ENCODE measurements around the gene ITGA11. TPM values are rescaled to one million over a fixed set of nuclear protein-coding genes. Genes with fewer than 3 reads are reported as not detected.

ITGA11 gene
- total and polyA plus RNA-seq, 2 experiments from 2014 or later, result 0.03 to 0.40 TPM

GRCh38 chr15:68298336-68298735 is 133.6 kb downstream of the ITGA11 start:
- H3K27me3 ChIP-seq (ENCODE audit: insufficient read depth), result no peaks in the 10 kb centered on the region
- H3K4me1 ChIP-seq (ENCODE audit: insufficient read depth), result peaks cover 9% of the 10 kb centered on the region
- H3K9me2 ChIP-seq (ENCODE audit: insufficient read depth), result no peaks in the 10 kb centered on the region
- ATAC-seq (no peak), DNase-seq (ENCODE audit: low spot score) (no peak)
- peaks cover 23% of the 10 kb centered on the region for H3K79me2 ChIP-seq (replicated peaks; ENCODE audit: insufficient read depth)
- no peaks in the 10 kb centered on the region for H3K27me3 Mint-ChIP-seq (ENCODE audit: insufficient read depth, low read depth, poor library complexity)
- H3F3A ChIP-seq (replicated peaks; ENCODE audit: low read depth), result 0 out of 2 replicates have a peak, but pooled peaks cover 3% of the 10 kb centered on the region
- no peaks in the 10 kb centered on the region; the same call in 2 of the 3 replicates for H3K36me3 Mint-ChIP-seq (ENCODE audit: low read depth)
- H4K20me1 ChIP-seq (replicated peaks; ENCODE audit: insufficient read depth), result peaks cover 5% of the 10 kb centered on the region
- peaks cover 14% of the 10 kb centered on the region for H3K4me1 Mint-ChIP-seq
- no peaks in the 10 kb centered on the region for H3K36me3 ChIP-seq (ENCODE audit: insufficient read depth)
- no peak overlapping the region for H3K27ac Mint-ChIP-seq
- no peaks in the 10 kb centered on the region for H3K9me3 Mint-ChIP-seq
- no peak overlapping the region for H3K27ac ChIP-seq (ENCODE audit: low read depth)
- no peak overlapping the region for H3K4me2 ChIP-seq
- H3K4me3 ChIP-seq, result no peak overlapping the region
- TF ChIP-seq EZH2 (IDR thresholded peaks at IDR 0.05; ENCODE audit: low read depth, unreplicated experiment), result no peak
- TF ChIP-seq REST (IDR thresholded peaks at IDR 0.05; ENCODE audit: unreplicated experiment), result no peak
- no peak for TF ChIP-seq ZNF331 (CRISPR knock-in tag; IDR thresholded peaks at IDR 0.05; ENCODE audit: low read depth)
- TF ChIP-seq ZNF114 (CRISPR knock-in tag; IDR thresholded peaks at IDR 0.05), result no peak
- no peak for TF ChIP-seq POLR2AphosphoS5 (IDR thresholded peaks at IDR 0.05; ENCODE audit: low read depth)
- no peak for TF ChIP-seq NANOG (IDR thresholded peaks at IDR 0.05; ENCODE audit: borderline replicate concordance)
- H3K4me3 Mint-ChIP-seq, result no peak overlapping the region
- H2AFZ ChIP-seq, result no peak overlapping the region

- H3F3A ChIP-seq (replicated peaks; ENCODE audit: low read depth), result no peaks in the 10 kb centered on the region
- H3K27me3 ChIP-seq (ENCODE audit: insufficient read depth), result no peaks in the 10 kb centered on the region
- Mint-ChIP-seq H3K36me3 (ENCODE audit: low read depth) (peaks cover 14% of the 10 kb centered on the region), H3K4me1 (peaks cover 27% of the 10 kb centered on the region), H3K27me3 (ENCODE audit: insufficient read depth, low read depth, poor library complexity) (no peaks in the 10 kb centered on the region), H3K4me3 (no peak overlapping the region), H3K27ac (no peak overlapping the region; the same call in 1 of the 2 replicates), H3K9me3 (no peaks in the 10 kb centered on the region)
- H3K27ac ChIP-seq (ENCODE audit: low read depth), result no peak overlapping the region
- H3K4me1 ChIP-seq (ENCODE audit: insufficient read depth), result peaks cover 30% of the 10 kb centered on the region
- peaks cover 10% of the 10 kb centered on the region for H4K20me1 ChIP-seq (replicated peaks; ENCODE audit: insufficient read depth)
- DNase-seq (ENCODE audit: low spot score) (no peak), ATAC-seq (no peak)
- H3K4me2 ChIP-seq, result no peak overlapping the region
- H3K79me2 ChIP-seq (replicated peaks; ENCODE audit: insufficient read depth), result peaks cover 54% of the 10 kb centered on the region
- H2AFZ ChIP-seq, result no peak overlapping the region
- H3K4me3 ChIP-seq, result no peak overlapping the region
- H3K9me2 ChIP-seq (ENCODE audit: insufficient read depth), result no peaks in the 10 kb centered on the region
- H3K36me3 ChIP-seq (ENCODE audit: insufficient read depth), result no peaks in the 10 kb centered on the region
- TF ChIP-seq CREB1 (CRISPR knock-in tag; IDR thresholded peaks at IDR 0.05; ENCODE audit: low read depth) (no peak), ZNF114 (CRISPR knock-in tag; IDR thresholded peaks at IDR 0.05) (no peak), ZNF462 (CRISPR knock-in tag; IDR thresholded peaks at IDR 0.05) (no peak), ZNF331 (CRISPR knock-in tag; IDR thresholded peaks at IDR 0.05; ENCODE audit: low read depth) (no peak), JUNB (IDR thresholded peaks at IDR 0.05; ENCODE audit: unreplicated experiment) (no peak)
Measured at GRCh38 chr15:68295014-68295805, 136.8 kb downstream of the ITGA11 start.

Measured in GM23338 (cell line).